ENCODE data around the gene TRIP12. TPM values are rescaled to one million over a fixed set of nuclear protein-coding genes. Genes with fewer than 3 reads are reported as not detected.
A peak's percentile ranks its signal among the peaks of the same experiment; 100 is the strongest.
"Not testable (repeated sequence)": the region's sequence is repeated elsewhere in the genome, so short reads cannot be mapped to it uniquely, and the experiment has no call there.

TRIP12 gene
- polyA plus RNA-seq, 4 donors: 153 to 198 (median 182) TPM

DNA sequence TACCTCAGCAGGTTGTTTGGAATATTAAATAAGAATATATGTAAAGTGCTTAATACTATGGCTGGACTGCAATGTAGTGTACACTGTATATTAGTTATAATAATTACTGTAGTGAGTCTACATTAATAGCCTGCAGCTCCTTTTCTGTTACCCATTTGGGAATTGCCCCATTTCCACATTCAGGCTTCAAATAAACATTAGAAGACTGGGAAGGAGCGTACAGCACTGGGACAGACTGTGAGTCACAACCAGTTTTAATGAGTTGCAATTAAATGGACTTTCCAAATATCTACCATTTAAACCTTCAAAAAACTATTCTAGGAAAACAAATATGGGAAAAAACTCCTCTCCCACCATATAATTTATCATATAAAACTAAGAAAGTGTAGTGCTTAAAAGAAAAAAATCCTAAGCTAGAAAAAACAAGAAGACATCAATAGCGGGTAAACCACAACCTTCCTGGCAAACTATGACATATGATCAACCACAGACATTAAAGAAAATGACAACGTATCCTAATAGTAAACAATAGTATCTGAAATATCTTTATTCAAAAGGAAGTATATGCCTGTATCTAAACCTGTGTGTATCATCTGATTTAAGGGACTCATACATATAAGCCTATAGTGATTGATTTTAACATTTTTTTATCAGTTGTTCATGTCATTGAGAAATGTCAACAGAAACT is 86.1 kb downstream of the TRIP12 start:
- DNase-seq (ENCODE audit: low read depth in 4 of 4, low spot score in 3 of 4): no peak

GRCh38 chr2:229834368-229834767 is 87.4 kb downstream of the TRIP12 start:
- DNase-seq (ENCODE audit: low read depth in 4 of 4, low spot score in 3 of 4): not testable (repeated sequence)

GRCh38 chr2:229832510-229832898 is 89.3 kb downstream of the TRIP12 start:
- no peak for DNase-seq (ENCODE audit: low read depth in 4 of 4, low spot score in 3 of 4)

DNA sequence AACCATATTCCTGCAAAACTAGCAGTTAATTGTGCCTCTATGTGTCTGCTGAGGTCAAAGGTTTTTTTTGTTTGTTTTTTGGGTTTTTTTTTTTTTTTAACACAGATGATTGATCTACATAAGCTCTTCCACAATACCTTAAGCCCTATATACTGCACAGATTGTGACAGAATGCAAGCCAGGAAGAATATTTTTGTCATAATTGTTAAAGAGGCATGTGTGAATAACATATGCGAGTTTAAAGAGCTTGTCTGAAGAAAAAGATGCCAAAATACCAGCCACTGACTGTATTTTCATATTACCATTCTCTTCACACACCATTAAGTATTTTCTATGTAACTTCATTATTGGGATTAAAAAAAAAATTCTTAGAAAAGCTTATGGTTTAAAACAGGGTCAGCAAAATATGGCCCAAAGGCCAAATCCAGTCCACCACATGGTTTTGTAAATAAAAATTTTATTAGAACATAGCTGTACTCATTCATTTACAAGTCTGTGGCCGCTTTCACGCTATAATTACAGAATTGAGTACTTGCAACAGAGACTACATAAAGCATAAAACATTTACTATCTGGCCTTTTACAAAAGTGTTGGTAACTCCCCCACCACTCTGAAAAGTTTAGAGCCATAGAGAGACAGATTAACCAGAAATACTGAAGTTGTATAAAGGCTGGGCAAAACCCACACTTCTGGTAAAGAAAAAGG is 89.9 kb downstream of the TRIP12 start:
- DNase-seq (ENCODE audit: low read depth in 4 of 4, low spot score in 3 of 4): no peak

DNA sequence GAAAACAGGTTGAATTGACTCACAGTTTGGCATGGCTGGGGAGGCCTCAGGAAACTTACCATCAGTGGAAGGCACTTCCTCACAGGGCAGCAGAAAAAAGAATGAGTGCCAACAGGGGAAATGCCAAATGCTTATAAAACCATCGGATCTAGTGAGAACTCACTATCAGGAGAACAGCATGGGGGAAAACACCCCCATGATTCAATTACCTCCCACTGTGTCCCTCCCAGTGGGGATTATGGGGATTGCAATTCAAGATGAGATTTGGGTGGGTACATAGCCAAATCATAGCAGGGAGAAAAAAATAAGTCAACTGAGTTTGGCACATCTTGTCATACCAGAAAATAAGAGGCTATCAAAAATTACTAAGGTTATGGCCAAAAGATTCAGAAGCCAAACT is 96.3 kb downstream of the TRIP12 start:
- DNase-seq (ENCODE audit: low read depth in 4 of 4, low spot score in 3 of 4): no peak

DNA sequence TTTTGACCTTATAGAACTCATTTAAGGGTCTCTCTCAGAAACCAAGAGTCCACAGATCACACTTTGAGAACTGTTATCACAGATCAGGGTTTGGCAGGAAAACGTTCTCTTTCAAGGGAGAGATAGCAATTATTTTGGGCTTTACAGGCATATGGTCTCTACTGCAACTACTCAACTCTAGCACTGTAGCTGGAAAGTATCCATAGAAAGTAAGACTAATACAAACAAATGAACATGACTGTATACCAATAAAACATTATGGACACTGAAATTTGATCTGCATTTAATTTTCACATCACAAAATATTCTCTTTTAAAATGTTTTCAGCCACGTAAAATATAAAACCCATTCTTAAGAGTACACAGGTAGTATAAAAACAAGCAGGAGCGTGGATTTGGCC is 100.5 kb downstream of the TRIP12 start:
- no peak for DNase-seq (ENCODE audit: low read depth in 4 of 4, low spot score in 3 of 4)

GRCh38 chr2:229818230-229818629 is 103.6 kb downstream of the TRIP12 start:
- DNase-seq (ENCODE audit: low read depth in 4 of 4, low spot score in 3 of 4): no peak

- no peak for DNase-seq (ENCODE audit: low read depth in 4 of 4, low spot score in 3 of 4)
These were observed 106.0 kb downstream of the TRIP12 start for GRCh38 chr2:229815858-229816257.

DNA sequence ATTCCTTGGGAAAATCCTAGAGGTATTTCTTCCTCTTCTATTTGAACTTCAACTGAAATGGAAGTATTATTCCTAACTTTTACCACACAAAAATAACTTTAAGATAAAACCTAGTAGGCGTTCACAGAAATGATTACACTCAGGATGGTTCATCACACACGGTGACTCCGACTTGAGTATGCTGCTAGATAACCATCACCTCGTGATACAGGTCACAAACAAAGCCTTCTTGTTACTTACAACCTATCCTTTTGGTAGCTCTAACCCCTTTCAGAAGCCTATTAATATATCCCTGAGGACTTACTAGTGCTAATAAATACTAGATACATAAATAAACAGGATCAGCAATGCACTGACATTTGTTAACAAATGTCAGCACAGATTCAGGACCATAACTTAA is 106.5 kb downstream of the TRIP12 start:
- no peak for DNase-seq (ENCODE audit: low read depth in 4 of 4, low spot score in 3 of 4)

GRCh38 chr2:229810786-229811185 is 111.0 kb downstream of the TRIP12 start:
- no peak for DNase-seq (ENCODE audit: low read depth in 4 of 4, low spot score in 3 of 4)

GRCh38 chr2:229805559-229805958 is 116.2 kb downstream of the TRIP12 start:
- no peak for DNase-seq (ENCODE audit: low read depth in 4 of 4, low spot score in 3 of 4)

DNA sequence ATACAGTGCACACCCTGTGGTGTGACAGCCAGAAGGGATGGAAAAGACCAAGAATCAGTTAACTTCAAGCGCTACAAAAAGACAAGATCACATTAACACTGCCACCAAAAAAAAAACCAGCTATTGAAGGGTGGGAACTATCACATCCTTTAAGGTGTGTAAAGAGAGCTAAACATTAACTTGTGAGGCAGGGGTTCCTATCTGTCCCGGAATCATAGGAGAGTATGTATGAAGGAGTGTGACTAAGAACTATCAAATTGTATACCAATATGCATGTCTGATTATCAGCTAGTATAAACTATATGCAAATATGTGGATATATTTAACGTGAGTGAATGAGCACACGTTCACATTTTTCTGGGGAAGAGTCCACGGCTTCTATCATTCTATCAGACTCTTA is 119.0 kb downstream of the TRIP12 start:
- DNase-seq (ENCODE audit: low read depth in 4 of 4, low spot score in 3 of 4): no peak

- peak; percentile 34 to 44 (median 40) for DNase-seq (ENCODE audit: low read depth in 4 of 4, low spot score in 3 of 4)
These were observed 120.6 kb downstream of the TRIP12 start for GRCh38 chr2:229800997-229801754.

DNA sequence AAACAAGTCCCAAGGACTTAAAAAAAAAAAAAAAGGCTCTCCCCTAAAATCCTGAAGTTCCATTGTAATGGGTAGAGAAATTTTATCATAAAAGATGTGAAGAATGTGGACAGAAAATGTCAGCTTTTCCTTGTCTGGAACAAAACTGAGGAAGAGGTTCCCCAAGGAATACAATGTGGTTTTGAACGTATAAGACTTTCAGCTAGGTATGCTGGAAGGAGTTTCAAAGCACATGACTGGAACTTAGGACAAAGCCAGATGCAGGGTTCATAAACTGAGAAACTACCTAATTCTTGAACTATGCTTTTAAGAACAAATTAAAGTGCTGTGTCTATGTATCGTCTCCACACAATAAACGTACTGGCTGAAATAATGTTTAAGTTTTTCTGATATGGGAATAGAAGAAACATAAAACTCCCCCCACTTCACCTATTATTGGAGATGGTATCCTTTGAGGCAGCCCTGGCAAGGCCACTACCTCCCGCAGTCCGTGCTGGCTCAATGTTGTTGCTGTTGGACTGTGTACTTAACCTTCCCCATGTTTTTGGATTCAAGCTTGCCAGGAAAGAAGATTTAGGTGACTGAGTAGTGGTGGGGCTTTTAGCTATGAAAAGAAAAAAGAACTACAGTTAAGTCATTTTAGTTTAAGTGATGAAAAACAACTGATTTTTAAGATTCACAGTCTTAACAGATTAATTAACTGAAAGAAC is 123.2 kb downstream of the TRIP12 start:
- no peak for DNase-seq (ENCODE audit: low read depth in 4 of 4, low spot score in 3 of 4)

DNA sequence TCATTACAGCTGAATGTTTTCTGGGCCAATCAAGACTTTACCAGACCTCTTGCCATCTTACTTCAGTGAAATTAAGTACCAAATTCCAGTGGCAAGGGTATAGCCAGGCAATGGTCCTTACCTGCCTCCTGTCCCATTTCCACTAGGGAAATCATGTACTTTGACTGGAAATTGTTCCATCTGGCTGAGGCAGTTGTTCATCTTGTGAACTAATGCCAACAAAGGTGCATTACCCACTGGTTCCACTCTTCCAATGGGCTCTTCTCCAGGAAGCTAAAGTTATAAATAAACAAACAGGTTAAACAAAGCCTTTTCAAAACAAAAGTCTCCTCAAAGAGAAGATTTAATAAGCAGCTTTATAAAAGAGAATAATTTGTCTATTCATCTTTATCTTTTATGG is 126.8 kb downstream of the TRIP12 start:
- no peak for DNase-seq (ENCODE audit: low read depth in 4 of 4, low spot score in 3 of 4)

DNA sequence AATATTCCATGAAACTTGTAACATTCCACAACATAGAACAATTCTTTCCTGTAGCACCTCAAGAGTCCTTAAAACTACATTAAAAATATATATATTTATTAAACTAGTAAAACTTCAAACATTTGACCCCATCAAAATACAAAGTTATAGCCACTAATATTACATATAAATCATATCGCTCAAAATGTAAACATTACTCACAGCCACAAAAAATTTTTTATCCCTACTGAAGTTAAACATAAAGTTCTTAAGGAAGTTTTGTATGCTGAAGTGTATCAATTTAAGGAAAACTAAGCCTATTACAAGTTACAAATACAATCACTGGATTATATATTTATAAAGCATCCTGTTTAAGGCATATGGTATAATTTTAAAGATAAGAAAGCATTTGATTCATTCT is 127.2 kb downstream of the TRIP12 start:
- no peak for DNase-seq (ENCODE audit: low read depth in 4 of 4, low spot score in 3 of 4)

DNA sequence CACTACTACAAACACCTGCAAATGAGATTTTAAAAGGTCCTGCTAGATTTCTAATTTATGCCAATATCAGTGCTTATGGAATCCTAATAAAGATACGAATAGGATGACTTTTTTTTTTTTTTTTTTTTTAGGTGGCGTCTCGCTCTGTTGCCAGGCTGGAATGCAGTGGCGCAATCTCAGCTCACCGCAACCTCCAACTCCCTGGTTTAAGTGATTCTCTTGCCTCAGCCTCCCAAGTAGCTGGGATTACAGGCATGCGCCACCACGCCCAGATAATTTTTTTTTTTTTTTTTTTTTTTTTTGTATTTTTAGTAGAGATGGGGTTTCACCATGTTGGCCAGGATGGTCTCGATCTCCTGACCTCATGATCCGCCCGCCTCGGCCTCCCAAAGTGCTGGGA is 135.5 kb downstream of the TRIP12 start:
- DNase-seq (ENCODE audit: low read depth in 4 of 4, low spot score in 3 of 4): not testable (repeated sequence)

DNA sequence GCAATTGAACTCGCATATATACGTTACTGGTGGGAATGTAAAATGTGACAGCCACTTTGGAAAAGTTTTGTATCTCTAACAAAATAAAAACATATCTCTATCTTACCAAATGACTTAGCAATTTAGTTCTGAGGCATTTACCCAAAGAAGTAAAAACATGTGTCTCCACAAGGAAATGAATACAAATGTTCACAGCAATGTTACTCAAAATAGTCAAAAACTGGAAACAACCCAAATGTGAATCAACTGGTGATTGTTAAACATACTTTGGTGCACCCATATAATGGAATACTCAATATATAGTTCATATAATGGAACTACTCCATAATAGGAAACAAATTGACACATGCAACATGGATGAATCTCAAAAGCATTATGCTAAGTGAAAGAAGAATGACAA is 137.0 kb downstream of the TRIP12 start:
- no peak for DNase-seq (ENCODE audit: low read depth in 4 of 4, low spot score in 3 of 4)

DNA sequence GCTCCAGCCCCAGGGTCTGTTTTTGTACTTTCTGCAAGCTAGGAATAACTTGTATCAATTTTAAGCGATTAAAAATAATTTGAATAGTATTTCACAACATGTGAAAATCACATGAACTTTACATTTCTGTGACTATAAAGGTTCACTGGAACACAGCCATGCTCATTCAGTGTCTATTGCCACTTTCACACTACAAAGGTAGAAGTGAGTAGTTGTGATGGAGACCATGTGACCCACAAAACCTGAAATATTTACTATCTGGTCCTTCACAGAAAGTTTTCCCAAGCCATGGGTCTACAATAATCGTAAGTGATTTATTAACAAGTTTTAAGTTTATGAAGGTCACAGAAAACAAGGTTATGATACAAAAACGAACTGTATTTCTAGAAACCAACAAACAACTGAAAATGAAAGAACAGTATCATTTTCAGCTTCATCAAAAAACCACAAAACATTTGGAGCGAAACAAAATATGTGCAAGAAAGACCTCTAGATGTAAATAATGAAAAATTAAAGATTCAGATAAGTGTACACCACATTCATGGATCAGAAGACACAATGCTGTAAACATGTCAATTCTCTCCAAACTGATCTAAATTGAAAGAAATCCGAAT is 138.6 kb downstream of the TRIP12 start:
- DNase-seq (ENCODE audit: low read depth in 4 of 4, low spot score in 3 of 4): no peak
